Epidermal melanocyte (primary cell): ENCODE results near the gene GPC5.

Experiments used
- DNase-seq: peaks from one replicate; pipeline ENCODE4 v3.0.0; 2011; ENCODE audit warnings: low spot score; ENCODE audit not compliant: insufficient read length

The GPC5 gene

GRCh38 chr13:92136449-92137155, 738.2 kb downstream of the GPC5 start:
- no peak for DNase-seq

GRCh38 chr13:92137520-92137919, 739.1 kb downstream of the GPC5 start:
- DNase-seq, result no peak

- no peak for DNase-seq
These were observed 745.3 kb downstream of the GPC5 start for GRCh38 chr13:92143766-92144165.

- DNase-seq, result no peak
These were observed 752.2 kb downstream of the GPC5 start for GRCh38 chr13:92150606-92151005.

GRCh38 chr13:92158346-92158745, 759.9 kb downstream of the GPC5 start:
- no peak for DNase-seq

- DNase-seq, result no peak
These were observed 766.4 kb downstream of the GPC5 start for GRCh38 chr13:92164822-92165221.

- DNase-seq, result no peak
These were observed 773.8 kb downstream of the GPC5 start for GRCh38 chr13:92172191-92172590.

GRCh38 chr13:92173254-92173653, 774.8 kb downstream of the GPC5 start:
- no peak for DNase-seq

GRCh38 chr13:92175330-92175729, 776.9 kb downstream of the GPC5 start:
- DNase-seq, result no peak

GRCh38 chr13:92177966-92178365, 779.5 kb downstream of the GPC5 start:
- DNase-seq, result no peak

GRCh38 chr13:92179223-92179622, 780.8 kb downstream of the GPC5 start:
- no peak for DNase-seq

GRCh38 chr13:92187378-92187989, 789.1 kb downstream of the GPC5 start:
- peak; percentile 30 for DNase-seq

- no peak for DNase-seq
These were observed 790.2 kb downstream of the GPC5 start for GRCh38 chr13:92188574-92188973.

- no peak for DNase-seq
These were observed 798.3 kb downstream of the GPC5 start for GRCh38 chr13:92196591-92197256.

- DNase-seq, result no peak
These were observed 799.2 kb downstream of the GPC5 start for GRCh38 chr13:92197669-92198068.

GRCh38 chr13:92218615-92219014, 820.2 kb downstream of the GPC5 start:
- no peak for DNase-seq

- DNase-seq, result no peak
These were observed 823.5 kb downstream of the GPC5 start for GRCh38 chr13:92221916-92222315.

GRCh38 chr13:92224052-92224821, 825.8 kb downstream of the GPC5 start:
- peak; percentile 28 for DNase-seq

- DNase-seq, result no peak
These were observed 826.4 kb downstream of the GPC5 start for GRCh38 chr13:92224825-92225224.

GRCh38 chr13:92225861-92226260, 827.4 kb downstream of the GPC5 start:
- no peak for DNase-seq

- no peak for DNase-seq
These were observed 834.5 kb downstream of the GPC5 start for GRCh38 chr13:92232871-92233270.

- no peak for DNase-seq
These were observed 853.3 kb downstream of the GPC5 start for GRCh38 chr13:92251671-92252210.
